Inferior parietal cortex (tissue), 1 donor: ENCODE results near the gene SLC34A1.
"Not testable (repeated sequence)": the region's sequence is repeated elsewhere in the genome, so short reads cannot be mapped to it uniquely, and the experiment has no call there.

Experiments
- DNase-seq: peaks from one replicate; pipeline ENCODE4 v3.0.0-alpha.2; 2016; ENCODE audit errors: extremely low spot score

The SLC34A1 gene

DNA sequence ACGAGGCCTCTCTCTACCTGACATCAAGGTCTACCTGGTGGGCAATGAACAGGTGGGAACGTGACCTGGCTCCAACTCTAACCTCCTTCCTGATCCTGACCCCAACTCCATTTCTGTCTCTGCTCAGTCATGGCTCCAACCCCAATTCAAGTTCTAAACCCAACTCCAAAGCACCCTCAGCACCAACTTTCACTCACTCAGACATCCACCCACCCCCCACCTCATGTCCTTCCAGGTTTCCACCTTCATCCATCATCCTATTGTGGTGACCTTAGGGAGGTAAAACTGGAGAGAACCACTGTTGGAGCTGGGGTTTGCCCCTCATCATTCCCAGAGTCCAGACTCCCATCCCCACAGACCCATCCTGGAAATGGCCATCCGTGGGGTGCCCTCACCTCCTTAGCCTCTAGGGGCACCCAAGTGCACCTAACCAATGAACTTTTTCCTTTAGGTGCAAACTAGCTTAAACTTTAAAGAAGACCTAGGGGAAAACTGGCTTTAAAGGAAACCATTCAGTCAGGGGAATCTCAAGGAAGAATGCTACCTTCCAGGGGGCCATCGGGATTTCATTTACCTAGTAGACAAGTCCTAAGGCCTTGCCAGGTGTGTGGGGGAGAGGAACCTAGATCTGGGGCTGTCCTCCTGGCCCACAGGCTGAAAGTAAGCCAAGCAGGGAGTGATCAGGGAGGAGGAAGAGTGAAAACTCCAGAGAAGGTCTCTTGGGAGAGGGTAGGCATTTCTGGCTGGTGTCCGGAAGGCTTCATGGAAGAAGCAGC lies 15.2 kb upstream of the SLC34A1 start:
- no peak for DNase-seq

DNA sequence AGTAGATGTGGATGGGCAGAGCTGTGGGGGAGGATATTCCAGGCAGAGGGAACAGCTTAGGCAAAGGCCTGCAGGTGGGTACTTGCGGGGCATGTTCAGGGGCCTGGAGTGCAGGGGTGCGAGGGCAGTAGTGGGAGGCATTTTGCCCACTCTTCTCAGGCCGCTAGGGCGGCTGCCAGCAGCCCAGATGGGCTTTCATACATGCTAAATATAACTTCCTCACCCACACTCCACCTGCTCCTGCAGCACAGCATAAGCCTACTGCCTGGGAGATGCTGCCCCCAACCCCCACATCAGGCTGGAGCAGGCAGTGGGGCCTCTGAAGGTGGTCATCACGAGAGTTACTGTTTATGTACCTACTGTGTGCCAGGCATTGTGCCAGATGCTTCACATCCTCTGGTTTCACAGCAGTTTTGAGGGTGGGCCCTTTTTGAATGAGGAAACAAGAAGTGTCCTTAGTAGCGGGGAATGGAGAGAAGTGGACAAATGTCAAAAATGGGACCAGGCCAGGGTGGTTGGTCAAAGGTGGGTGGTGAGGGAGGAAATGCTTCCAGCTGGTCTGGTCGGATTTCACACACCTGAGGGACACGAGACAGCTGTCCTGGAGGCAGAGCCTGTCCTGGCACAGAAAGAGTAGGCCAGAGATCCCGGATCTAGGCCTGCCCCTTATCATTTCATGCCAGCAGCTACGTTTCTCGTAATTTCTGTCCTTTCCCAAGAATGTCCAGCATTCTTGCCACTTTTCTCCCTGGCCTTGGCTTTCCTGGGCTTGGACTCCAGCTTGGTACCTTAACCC lies 14.4 kb upstream of the SLC34A1 start:
- no peak for DNase-seq

- DNase-seq: peak; percentile 66
Measured at GRCh38 chr5:177370488-177371119, 13.6 kb upstream of the SLC34A1 start.

- no peak for DNase-seq
Measured at GRCh38 chr5:177371120-177372033, 12.9 kb upstream of the SLC34A1 start.

DNA sequence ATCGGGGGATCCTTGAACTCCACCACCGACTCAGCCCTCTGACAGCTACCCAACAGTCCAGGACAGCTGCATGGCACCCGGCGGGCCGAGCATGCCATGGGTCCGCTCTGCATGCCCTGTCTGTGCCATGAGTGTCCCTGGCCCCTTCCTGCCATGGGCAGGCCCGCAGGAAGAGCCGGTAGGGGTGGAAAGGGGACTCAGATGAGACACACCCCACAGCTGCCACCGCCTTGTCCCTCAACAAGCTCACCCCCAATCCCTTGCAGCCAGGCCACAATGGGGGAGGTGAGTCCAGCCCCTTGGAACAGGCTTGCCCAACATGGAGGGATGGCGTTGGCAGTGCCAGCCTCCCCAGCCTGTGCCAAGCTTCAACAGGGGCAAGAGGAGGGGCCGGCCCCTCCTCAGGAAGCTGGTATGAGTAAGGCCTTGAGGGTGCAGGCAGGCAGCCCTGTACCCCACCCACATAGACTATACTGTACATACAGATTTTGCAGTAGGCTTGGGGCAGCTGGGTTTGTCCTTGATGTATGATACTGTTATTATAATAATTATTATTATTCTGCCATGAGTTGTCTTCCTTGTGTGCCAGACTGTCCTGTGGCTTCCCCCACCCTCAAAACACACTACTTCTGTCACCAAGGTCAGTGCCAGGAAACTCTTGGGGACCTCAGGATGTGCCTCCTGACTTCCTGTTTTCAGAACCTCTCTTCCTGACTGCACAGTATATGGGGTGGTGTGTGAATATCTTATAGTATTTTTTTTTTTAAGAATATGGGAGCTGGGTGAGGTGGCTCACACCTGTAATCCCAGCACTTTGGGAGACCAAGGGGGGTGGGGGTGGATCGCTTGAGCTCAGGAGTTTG lies 12.0 kb upstream of the SLC34A1 start:
- DNase-seq: no peak

DNA sequence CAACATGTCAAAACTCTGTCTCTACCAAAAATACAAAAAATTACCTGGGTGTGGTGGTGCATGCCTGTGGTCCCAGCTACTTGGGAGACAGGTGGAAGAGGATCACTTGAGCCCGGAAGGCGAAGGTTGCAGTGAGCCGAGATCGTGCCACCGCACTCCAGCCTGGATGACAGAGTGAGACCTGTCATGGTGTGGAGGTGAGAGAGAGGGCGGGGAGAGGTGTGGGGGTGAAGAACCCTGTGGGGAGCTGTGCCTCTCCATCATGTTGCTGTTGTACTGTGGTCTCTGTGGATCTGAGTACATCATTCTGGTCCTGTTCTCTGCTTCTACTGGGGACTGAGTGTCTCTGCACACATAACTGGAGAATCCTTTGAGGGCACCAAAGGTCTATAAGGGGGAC lies 11.3 kb upstream of the SLC34A1 start:
- DNase-seq: no peak

DNA sequence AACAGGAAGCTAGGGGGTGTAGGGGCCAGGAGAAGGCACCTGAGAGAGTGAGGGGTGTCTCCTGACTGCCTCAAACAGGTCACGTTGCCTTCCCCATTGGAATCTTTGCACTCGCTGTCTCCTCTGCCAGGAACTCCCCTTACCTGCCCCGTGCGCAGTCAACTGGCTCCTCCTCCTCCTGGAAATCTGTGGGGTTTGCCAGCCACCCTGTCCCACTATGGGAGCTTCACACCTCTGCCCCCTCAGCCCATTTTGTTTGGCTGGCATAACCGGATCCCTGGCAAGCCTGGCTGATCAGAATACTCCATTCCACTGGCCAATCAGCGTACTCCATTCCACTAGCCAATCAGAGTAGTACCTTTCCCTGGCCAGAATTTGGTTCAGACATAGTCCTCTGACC lies 10.4 kb upstream of the SLC34A1 start:
- DNase-seq: no peak

DNA sequence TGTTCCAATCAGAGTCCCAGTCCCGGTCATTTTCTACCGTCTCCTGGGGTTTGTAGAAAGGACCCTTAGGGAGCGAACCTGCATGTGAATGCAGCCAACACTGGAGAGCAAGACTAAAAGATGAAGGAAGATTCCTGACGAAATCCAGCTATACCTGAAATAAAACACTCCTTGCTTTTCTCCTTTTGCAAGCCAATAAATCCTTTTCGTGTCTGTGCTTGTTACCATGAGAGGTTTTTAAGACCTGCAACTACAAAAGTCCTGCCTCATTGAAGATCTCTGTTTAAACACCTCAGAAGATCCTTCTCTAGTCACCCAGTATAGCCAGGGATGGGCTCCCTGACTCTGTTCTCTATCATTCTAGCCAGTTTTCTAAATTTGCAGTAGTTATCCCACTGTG lies 10.0 kb upstream of the SLC34A1 start:
- DNase-seq: no peak

GRCh38 chr5:177375516-177375915 lies 8.7 kb upstream of the SLC34A1 start:
- not testable (repeated sequence) for DNase-seq

GRCh38 chr5:177376107-177376506 lies 8.1 kb upstream of the SLC34A1 start:
- DNase-seq: no peak

GRCh38 chr5:177377851-177378776 lies 6.1 kb upstream of the SLC34A1 start:
- no peak for DNase-seq

- DNase-seq: peak; percentile 27
Measured at GRCh38 chr5:177378884-177379883, 5.0 kb upstream of the SLC34A1 start.

- no peak for DNase-seq
Measured at GRCh38 chr5:177380805-177381126, 3.5 kb upstream of the SLC34A1 start.

GRCh38 chr5:177382423-177383029 lies 1.7 kb upstream of the SLC34A1 start:
- no peak for DNase-seq

DNA sequence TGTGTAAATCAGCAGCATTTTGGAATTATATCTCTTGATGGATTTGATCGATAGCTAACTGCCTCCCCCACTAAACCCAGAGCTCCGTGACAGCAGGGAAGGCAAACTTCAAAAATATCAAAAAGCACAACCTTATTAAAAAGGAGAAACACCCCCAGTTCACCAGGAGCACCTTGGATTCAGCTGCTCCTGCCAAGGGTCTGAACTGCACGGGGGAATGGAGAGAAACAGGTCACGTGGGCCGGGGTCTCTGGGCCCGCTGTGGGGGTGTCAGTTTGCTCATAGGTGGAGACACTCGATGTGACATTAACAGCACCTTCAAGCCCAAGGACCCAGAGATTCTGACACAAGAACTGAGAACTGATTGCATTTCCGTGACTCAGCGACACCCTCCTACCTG lies 1.1 kb upstream of the SLC34A1 start:
- no peak for DNase-seq

DNA sequence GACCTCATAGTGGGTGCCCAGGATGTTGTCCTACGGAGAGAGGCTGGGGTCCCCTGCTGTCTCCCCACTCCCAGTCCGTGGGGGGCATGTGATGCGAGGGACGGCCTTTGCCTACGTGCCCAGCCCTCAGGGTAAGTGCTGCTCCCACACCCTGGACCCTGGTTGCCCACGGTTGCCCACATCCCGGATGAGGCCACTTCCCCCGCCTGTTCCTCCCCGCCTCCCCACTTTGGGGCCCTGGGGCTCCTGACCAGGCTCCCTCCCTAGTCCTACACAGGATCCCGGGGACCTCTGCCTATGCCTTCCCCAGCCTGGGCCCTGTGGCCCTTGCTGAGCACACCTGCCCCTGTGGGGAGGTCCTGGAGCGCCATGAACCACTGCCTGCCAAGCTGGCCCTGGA lies 1.5 kb downstream of the SLC34A1 start:
- DNase-seq: no peak

- no peak for DNase-seq
Measured at GRCh38 chr5:177386542-177386941, 2.3 kb downstream of the SLC34A1 start.

GRCh38 chr5:177387405-177387804 lies 3.2 kb downstream of the SLC34A1 start:
- no peak for DNase-seq
